ENCODE measurements around the gene EIF5. TPM values are rescaled to one million over a fixed set of nuclear protein-coding genes. Genes with fewer than 3 reads are reported as not detected.

The EIF5 gene
- total RNA-seq, 1 donor from 2014 or later: 266 TPM

DNA sequence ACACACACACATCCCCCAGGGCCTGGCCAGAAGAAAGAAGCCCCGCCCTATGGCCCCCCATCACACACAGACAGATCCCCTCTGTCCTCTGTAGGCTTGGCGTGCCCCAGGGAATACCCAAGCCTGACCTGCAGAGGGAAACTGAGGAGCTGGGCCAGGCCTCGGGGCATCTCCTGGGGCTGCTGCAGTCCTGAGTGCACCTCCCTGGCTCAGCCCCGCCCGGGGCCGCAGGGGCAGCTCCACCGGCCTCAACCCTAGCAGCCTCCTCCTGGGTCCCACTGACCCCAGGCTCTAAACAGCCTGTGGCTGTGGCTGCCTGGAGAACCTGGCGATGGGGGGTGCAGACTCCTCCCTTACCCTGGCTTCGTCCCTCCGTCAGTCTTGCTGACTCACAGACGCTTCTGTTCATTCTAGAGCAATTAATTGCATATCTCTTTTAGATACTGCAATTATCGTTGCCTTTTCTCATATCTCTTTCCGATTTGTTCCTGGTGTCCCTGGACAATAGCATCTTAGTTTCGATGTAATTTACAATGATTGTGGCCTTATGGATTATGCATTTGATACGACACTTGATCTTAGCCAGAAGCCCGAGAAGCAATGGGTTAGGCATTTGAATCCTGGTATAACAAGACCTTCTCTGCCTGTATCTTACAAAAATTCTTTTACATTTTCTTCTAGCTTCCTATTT is 45.8 kb upstream of the EIF5 start:
- no peak for ATAC-seq
- H3K27ac ChIP-seq: no peak overlapping the region
- no peaks in the 10 kb centered on the region for H3K9me3 ChIP-seq
- H3K36me3 ChIP-seq: no peaks in the 10 kb centered on the region
- no peaks in the 10 kb centered on the region for H3K4me1 ChIP-seq
- DNase-seq: no peak
- intact Hi-C loops (cut with DNase I): no loop called here
- H3K27me3 ChIP-seq (ENCODE audit: low read depth): peaks cover 11% of the 10 kb centered on the region
- TF ChIP-seq, protein P1, sequence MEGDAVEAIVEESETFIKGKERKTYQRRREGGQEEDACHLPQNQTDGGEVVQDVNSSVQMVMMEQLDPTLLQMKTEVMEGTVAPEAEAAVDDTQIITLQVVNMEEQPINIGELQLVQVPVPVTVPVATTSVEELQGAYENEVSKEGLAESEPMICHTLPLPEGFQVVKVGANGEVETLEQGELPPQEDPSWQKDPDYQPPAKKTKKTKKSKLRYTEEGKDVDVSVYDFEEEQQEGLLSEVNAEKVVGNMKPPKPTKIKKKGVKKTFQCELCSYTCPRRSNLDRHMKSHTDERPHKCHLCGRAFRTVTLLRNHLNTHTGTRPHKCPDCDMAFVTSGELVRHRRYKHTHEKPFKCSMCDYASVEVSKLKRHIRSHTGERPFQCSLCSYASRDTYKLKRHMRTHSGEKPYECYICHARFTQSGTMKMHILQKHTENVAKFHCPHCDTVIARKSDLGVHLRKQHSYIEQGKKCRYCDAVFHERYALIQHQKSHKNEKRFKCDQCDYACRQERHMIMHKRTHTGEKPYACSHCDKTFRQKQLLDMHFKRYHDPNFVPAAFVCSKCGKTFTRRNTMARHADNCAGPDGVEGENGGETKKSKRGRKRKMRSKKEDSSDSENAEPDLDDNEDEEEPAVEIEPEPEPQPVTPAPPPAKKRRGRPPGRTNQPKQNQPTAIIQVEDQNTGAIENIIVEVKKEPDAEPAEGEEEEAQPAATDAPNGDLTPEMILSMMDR (IDR thresholded peaks at IDR 0.05): no peak
- H3K4me3 ChIP-seq: no peak overlapping the region

DNA sequence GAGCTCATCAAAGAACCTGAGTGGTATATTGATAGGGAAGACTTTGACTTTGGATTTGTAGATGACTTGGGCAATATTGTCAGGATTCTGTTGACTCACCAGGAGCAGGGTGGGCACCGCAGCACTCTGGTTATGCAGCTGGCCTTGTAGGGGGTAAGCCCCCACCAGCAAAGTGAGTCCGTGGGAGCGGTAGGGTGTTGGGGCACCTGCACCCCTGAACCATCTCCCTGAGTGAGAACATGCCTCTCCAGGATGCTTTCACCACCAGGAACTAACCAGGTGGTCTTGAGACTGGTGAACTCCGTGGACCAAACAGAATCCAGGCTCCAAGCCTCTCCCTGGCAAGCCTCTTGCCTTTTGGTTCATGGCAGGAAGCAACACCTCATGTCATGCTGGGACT is 44.0 kb upstream of the EIF5 start:
- Histone ChIP-seq H3K27me3 (ENCODE audit: low read depth) (peaks cover 6% of the 10 kb centered on the region), H3K4me1 (no peaks in the 10 kb centered on the region), H3K9me3 (no peaks in the 10 kb centered on the region), H3K4me3 (no peak overlapping the region), H3K27ac (no peak overlapping the region), H3K36me3 (no peaks in the 10 kb centered on the region)
- intact Hi-C loops (cut with DNase I): loop anchor here (10.0 kb wide), 1 partner anchor 185 kb away; no protein-coding TSS in a partner anchor
- ATAC-seq (no peak), DNase-seq (no peak)
- TF ChIP-seq, protein P1 (IDR thresholded peaks at IDR 0.05): no peak

DNA sequence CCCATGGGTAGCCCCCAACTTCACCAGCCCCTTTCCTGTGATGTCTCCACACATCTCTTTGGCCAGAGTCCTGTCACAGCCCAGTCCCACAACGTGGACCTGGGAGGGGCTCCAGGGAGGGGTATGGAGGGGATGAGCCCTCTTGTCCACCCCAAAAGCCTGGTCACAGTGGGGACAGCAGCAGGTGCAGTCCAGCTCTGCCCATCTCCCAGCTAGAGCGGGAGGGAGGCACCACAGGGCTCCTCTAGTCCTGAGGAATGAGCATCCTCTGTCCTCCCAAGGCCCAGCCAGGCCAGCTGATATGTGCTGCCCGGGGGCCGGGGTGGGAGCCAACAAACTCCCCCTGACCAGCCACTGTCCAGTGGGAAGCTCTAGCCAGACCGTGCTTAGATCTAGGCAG is 43.5 kb upstream of the EIF5 start:
- ATAC-seq (no peak), DNase-seq (no peak)
- H3K4me3 ChIP-seq: no peak overlapping the region
- no peaks in the 10 kb centered on the region for H3K36me3 ChIP-seq
- H3K4me1 ChIP-seq: no peaks in the 10 kb centered on the region
- TF ChIP-seq, protein P1 (IDR thresholded peaks at IDR 0.05): no peak
- intact Hi-C loops (cut with DNase I): loop anchor here (10.0 kb wide), 1 partner anchor 186 kb away; no protein-coding TSS in a partner anchor
- H3K27me3 ChIP-seq (ENCODE audit: low read depth): peaks cover 6% of the 10 kb centered on the region
- no peak overlapping the region for H3K27ac ChIP-seq
- H3K9me3 ChIP-seq: no peaks in the 10 kb centered on the region

DNA sequence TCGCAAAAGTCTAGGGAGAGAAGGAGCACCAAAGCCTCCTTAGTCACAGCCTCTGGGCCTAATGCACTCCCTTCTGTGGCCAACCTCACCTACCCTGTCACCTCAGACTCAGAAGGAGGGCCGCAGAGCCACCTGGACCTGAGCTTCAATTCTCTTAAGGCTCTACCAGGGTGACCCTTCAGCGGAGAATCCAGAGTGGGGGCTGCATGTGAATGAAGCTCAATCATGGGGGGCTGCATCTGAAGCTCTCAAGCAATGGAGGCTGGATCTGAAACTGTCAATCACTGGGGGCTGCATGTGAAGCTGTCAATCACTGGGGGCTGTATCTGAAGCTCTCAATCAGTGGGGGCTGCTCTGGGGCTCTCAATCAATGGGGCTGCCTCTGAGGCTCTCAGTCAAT is 43.1 kb upstream of the EIF5 start:
- Histone ChIP-seq H3K4me3 (no peak overlapping the region), H3K27me3 (ENCODE audit: low read depth) (peaks cover 6% of the 10 kb centered on the region), H3K27ac (no peak overlapping the region), H3K9me3 (no peaks in the 10 kb centered on the region), H3K4me1 (no peaks in the 10 kb centered on the region), H3K36me3 (no peaks in the 10 kb centered on the region)
- ATAC-seq (no peak), DNase-seq (no peak)
- TF ChIP-seq, protein P1 (IDR thresholded peaks at IDR 0.05): no peak
- intact Hi-C loops (cut with DNase I): loop anchor here (10.0 kb wide), 1 partner anchor 186 kb away; no protein-coding TSS in a partner anchor

DNA sequence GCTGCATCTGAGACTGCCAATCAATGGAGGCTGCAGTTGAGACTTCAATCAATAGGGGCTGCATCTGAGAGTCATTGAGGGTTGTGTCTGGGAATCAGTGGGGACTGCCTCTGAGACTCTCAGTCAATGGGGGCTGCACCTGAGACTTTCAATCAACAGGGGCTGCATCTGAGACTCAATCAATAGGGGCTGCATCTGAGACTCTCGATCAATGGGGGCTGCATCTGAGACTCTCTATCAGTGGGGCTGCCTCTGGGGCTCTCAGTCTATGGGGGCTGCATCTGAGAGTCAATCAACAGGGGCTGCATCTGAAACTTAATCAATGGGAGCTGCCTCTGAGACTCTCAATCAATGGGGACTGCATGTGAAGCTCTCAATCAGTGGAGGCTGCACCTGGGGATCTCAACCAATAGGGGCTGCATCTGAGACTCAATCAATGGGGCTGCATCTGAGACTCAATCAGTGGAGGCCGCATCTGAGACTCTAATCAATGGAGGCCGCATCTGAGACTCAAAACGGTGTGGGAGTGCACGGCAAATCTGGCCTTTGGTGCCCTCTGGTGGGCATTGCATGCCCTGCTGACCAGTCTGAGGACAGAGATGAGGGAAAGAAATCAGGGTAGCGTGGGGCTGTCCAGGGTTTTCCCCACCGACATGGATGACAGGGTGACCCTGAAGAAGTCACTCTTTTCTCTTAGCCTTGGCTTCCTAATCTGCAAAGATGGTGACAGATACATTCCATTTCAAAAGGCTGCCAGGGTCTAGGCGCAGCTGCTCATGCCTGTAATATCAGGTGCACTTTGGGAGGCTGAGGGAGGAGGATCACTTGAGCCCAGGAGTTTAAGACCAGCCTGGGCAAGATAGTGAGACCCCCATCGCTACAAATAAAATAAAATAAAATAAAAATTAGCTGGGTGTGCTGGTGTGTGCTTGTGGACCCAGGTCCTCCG is 41.3 kb upstream of the EIF5 start:
- TF ChIP-seq, protein P1 (IDR thresholded peaks at IDR 0.05): peak; percentile 94
- no peak overlapping the region for H3K4me3 ChIP-seq
- no peaks in the 10 kb centered on the region for H3K9me3 ChIP-seq
- intact Hi-C loops (cut with DNase I): loop anchor here (10.0 kb wide), 1 partner anchor 188 kb away; no protein-coding TSS in a partner anchor
- ATAC-seq (peak; percentile 88 to 94), DNase-seq (peak; percentile 79)
- H3K4me1 ChIP-seq: no peaks in the 10 kb centered on the region
- no peaks in the 10 kb centered on the region for H3K27me3 ChIP-seq (ENCODE audit: low read depth)
- H3K27ac ChIP-seq: no peak overlapping the region
- H3K36me3 ChIP-seq: no peaks in the 10 kb centered on the region
